ENCODE results near the gene RNF19B.

DNA sequence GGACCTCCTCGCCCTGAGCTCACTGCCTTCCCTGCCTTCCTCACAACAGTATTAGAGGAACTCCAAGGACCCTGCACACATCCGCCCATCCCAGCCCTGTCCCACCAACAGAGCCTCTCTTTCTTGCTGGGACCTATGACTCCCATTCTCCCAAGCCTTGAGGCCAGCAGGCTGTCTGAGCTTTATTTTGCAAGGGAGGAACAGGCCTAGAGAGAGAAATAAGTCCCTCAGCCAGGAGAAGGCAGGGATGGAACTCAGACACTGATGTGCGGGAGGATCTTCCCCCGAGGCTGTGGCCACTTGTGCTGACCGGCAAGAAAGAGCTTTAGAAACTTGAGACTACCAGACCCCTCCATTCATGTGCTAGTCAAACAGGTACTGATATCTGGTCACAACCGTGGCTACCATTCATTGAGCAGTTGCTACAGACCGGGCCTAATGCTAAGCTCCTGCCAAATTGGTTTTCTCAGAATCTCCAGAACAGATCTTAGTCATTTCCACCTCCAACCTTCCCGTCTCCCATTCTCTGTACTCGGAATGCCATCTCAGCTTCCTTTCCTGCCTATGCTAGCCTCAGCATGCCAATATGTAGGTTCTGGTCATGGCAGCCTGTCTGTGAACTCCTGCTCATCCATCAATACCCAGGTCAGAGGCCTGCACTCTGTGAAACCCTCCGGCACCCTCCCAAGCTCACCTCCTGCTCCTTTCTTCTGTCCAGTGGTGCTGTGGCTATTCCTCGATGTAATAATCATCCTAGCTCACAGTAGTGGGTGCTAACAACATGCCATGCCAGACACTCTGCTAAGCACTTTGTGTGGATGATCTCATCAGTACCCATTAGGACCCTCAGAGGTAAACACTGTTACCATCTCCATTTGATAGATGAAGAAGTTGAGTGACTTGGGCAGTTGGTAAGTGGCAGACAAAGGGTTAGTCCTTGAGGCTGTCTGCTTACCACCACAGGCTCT lies 67.2 kb downstream of the RNF19B start:
- TF ChIP-seq, protein P1, sequence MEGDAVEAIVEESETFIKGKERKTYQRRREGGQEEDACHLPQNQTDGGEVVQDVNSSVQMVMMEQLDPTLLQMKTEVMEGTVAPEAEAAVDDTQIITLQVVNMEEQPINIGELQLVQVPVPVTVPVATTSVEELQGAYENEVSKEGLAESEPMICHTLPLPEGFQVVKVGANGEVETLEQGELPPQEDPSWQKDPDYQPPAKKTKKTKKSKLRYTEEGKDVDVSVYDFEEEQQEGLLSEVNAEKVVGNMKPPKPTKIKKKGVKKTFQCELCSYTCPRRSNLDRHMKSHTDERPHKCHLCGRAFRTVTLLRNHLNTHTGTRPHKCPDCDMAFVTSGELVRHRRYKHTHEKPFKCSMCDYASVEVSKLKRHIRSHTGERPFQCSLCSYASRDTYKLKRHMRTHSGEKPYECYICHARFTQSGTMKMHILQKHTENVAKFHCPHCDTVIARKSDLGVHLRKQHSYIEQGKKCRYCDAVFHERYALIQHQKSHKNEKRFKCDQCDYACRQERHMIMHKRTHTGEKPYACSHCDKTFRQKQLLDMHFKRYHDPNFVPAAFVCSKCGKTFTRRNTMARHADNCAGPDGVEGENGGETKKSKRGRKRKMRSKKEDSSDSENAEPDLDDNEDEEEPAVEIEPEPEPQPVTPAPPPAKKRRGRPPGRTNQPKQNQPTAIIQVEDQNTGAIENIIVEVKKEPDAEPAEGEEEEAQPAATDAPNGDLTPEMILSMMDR (IDR thresholded peaks at IDR 0.05; ENCODE audit: control extremely low read depth in 1 of 3, insufficient read depth in 1 of 3, low read depth in 1 of 3, low read length in 3 of 3): no peak
- TF ChIP-seq, protein P2, sequence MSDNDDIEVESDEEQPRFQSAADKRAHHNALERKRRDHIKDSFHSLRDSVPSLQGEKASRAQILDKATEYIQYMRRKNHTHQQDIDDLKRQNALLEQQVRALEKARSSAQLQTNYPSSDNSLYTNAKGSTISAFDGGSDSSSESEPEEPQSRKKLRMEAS (IDR thresholded peaks at IDR 0.05): no peak
- TF ChIP-seq POLR2A (IDR thresholded peaks at IDR 0.05; ENCODE audit: control extremely low read depth in 1 of 2, low read depth in 2 of 2, low read length in 2 of 2): no peak
